GM12864 (cell line): ENCODE results near the gene ANKRD44.

ENCODE experiments used
- DNase-seq: peaks from one replicate; pipeline ENCODE4 v3.0.0-alpha.2; 2011; ENCODE audit warnings: low read depth
- H3K4me3 ChIP-seq: 2 replicates; pipeline ENCODE4 v1.5.1; 2011; ENCODE audit warnings: mild to moderate bottlenecking, low read depth, low read length, control low read depth
- CTCF ChIP-seq: IDR thresholded peaks from 2 replicates; pipeline ENCODE4 v1.5.1; 2011; ENCODE audit warnings: low read depth, mild to moderate bottlenecking, moderate library complexity, low read length, control low read depth, inconsistent platforms; ENCODE audit errors: missing control alignments

ANKRD44 gene

GRCh38 chr2:197310271-197310985, at the start of gene ANKRD44:
TSS of gene ANKRD44 (minus strand) at chr2:197310780. CDS start at chr2:197310604, 176 bp downstream.
- DNase-seq: no peak
- H3K4me3 ChIP-seq: peak within 1 kb of the TSS; percentile 69
- peak; percentile 47 for TF ChIP-seq CTCF

DNA sequence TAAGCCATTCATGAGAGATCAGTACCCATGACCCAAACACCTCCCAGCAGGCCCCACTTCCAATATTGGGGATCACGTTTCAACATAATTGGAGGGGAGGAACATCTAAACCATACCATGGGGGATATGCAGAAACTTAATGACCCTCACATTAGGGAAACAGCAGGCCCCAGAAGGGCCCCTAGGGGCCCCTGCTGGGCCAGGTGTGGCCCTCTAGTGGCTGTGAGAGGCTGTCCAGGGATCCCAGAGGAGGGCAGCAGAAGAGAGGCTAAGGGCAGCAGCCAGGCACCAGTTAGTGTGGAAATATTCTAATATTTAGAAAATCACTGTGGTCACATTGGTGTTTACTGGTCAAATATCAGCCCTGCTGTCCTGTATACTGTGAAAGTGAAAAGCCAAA, 49.3 kb upstream of the ANKRD44 start:
- no peak overlapping the region for H3K4me3 ChIP-seq
- DNase-seq: no peak
- TF ChIP-seq CTCF: peak; percentile 56

- no peak overlapping the region for H3K4me3 ChIP-seq
- no peak for DNase-seq
- no peak for TF ChIP-seq CTCF
Observed at GRCh38 chr2:197358931-197359330, 48.4 kb upstream of the ANKRD44 start.

- H3K4me3 ChIP-seq: no peak overlapping the region
- no peak for DNase-seq
- TF ChIP-seq CTCF: no peak
Observed at GRCh38 chr2:197357986-197358385, 47.4 kb upstream of the ANKRD44 start.

GRCh38 chr2:197356136-197356535, 45.6 kb upstream of the ANKRD44 start:
- DNase-seq: no peak
- peak; percentile 54 for TF ChIP-seq CTCF
- H3K4me3 ChIP-seq: no peak overlapping the region

DNA sequence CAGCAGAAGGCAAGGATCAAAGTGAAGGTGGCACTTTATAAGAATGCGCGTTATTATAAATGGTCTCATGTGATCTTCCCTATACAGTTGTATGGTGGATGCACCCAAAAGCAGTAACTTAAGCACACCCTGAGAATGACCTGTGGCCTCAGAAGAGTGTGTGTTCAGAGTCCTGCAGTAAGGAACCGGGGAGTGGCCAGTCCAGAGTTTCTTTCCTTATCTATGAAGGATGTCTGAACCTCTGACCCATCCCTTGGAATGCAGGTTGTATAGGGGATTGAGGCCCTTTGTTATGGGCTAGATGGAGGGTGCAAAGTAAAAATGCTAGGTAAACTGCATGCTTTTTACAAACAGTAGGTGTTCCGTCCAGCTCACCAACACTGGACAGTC, 43.6 kb upstream of the ANKRD44 start:
- no peak for TF ChIP-seq CTCF
- no peak for DNase-seq
- H3K4me3 ChIP-seq: no peak overlapping the region

GRCh38 chr2:197353393-197354168, 43.0 kb upstream of the ANKRD44 start:
- H3K4me3 ChIP-seq: no peak overlapping the region
- no peak for TF ChIP-seq CTCF
- DNase-seq: no peak
